Embryonic facial prominence (tissue), 1 donor: ENCODE data around the gene PHF21A.

Experiments
- DNase-seq: peaks from one replicate; pipeline ENCODE4 v3.0.0-alpha.2; 2016; ENCODE audit errors: extremely low spot score

PHF21A gene

GRCh38 chr11:45934580-45935318 lies 186.5 kb downstream of the PHF21A start:
- no peak for DNase-seq

- no peak for DNase-seq
Observed at GRCh38 chr11:45933846-45934579, 187.2 kb downstream of the PHF21A start.

GRCh38 chr11:45933131-45933831 lies 188.0 kb downstream of the PHF21A start:
- DNase-seq = no peak

- no peak for DNase-seq
Observed at GRCh38 chr11:45932217-45932616, 189.0 kb downstream of the PHF21A start.

- DNase-seq = no peak
Observed at GRCh38 chr11:45931739-45932138, 189.5 kb downstream of the PHF21A start.

GRCh38 chr11:45930951-45931570 lies 190.2 kb downstream of the PHF21A start:
- no peak for DNase-seq

GRCh38 chr11:45930031-45930794 lies 191.0 kb downstream of the PHF21A start:
- DNase-seq = no peak

GRCh38 chr11:45929486-45930030 lies 191.7 kb downstream of the PHF21A start:
- DNase-seq = no peak

GRCh38 chr11:45928535-45929215 lies 192.6 kb downstream of the PHF21A start:
- DNase-seq = no peak

GRCh38 chr11:45927684-45928413 lies 193.4 kb downstream of the PHF21A start:
- no peak for DNase-seq

- DNase-seq = no peak
Observed at GRCh38 chr11:45927332-45927683, 193.9 kb downstream of the PHF21A start.

GRCh38 chr11:45926536-45927331 lies 194.5 kb downstream of the PHF21A start:
- no peak for DNase-seq

GRCh38 chr11:45926001-45926401 lies 195.3 kb downstream of the PHF21A start:
- no peak for DNase-seq

GRCh38 chr11:45925550-45925949 lies 195.7 kb downstream of the PHF21A start:
- no peak for DNase-seq

GRCh38 chr11:45924927-45925326 lies 196.3 kb downstream of the PHF21A start:
- no peak for DNase-seq

GRCh38 chr11:45924036-45924915 lies 197.0 kb downstream of the PHF21A start:
- no peak for DNase-seq

GRCh38 chr11:45922425-45923082 lies 198.7 kb downstream of the PHF21A start, which contains the start of gene LARGE2:
Gene LARGE2, plus strand, starts transcription at chr11:45922656. Its CDS starts 227 bp downstream, at chr11:45922883.
- no peak for DNase-seq
